Measurements from ENCODE around the gene DPEP2NB. TPM values are rescaled to one million over a fixed set of nuclear protein-coding genes. Genes with fewer than 3 reads are reported as not detected.

DPEP2NB gene
- total RNA-seq = not detected

- intact Hi-C loops (cut with micrococcal nuclease) = no loop called here
- no peak within 1 kb of the TSS for H3K4me3 Mint-ChIP-seq
- H3K27ac Mint-ChIP-seq = no peak within 1 kb of the TSS
- no peaks in the 10 kb centered on the region for H3K27me3 Mint-ChIP-seq
- DNase-seq (no peak), ATAC-seq (no peak)
- H3K36me3 Mint-ChIP-seq (ENCODE audit: low read depth) = no peaks in the 10 kb centered on the region
- TF ChIP-seq CTCF (IDR thresholded peaks at IDR 0.05) = no peak
- ChIA-PET POLR2A (interaction anchor here (0.6 kb wide), 1 partner anchor 106 kb away, joined by 4 read pairs; no protein-coding TSS in a partner anchor), CTCF (interaction anchor here (0.9 to 1.0 kb wide), 4 partner anchors 14 to 73 kb away, joined by 3 read pairs; no protein-coding TSS in a partner anchor)
- H3K4me1 Mint-ChIP-seq (ENCODE audit: low read depth) = peaks cover 16% of the 10 kb centered on the region
- H3K9me3 Mint-ChIP-seq = no peaks in the 10 kb centered on the region
Observed at GRCh38 chr16:68015681-68016080, at the start of gene DPEP2NB. Gene DPEP2NB, minus strand, starts transcription at chr16:68015911. Its CDS starts 141 bp downstream, at chr16:68015770.

GRCh38 chr16:68064791-68065365 lies 49.2 kb upstream of the DPEP2NB start:
- Mint-ChIP-seq H3K27ac (peak overlapping the region; percentile 79), H3K9me3 (no peaks in the 10 kb centered on the region), H3K4me1 (ENCODE audit: low read depth) (peaks cover 59% of the 10 kb centered on the region), H3K27me3 (no peaks in the 10 kb centered on the region), H3K4me3 (no peak overlapping the region), H3K36me3 (ENCODE audit: low read depth) (peaks cover 50% of the 10 kb centered on the region)
- DNase-seq (peak; percentile 85), ATAC-seq (peak; percentile 73)
- ChIA-PET CTCF (interaction anchor here (0.9 to 4.0 kb wide), 15 partner anchors 11 to 168 kb away, joined by 3 to 38 read pairs (median 4); partner anchors contain the start of genes DDX28, DPEP2, DUS2 and NFATC3), POLR2A (interaction anchor here (1.1 to 1.6 kb wide), 4 partner anchors 11 to 129 kb away, joined by 4 to 5 read pairs (median 4); no protein-coding TSS in a partner anchor)
- peak; percentile 90 for TF ChIP-seq CTCF (IDR thresholded peaks at IDR 0.05)
- intact Hi-C loops (cut with micrococcal nuclease) = no loop called here

GRCh38 chr16:68062910-68063393 lies 47.2 kb upstream of the DPEP2NB start:
- CTCF ChIA-PET = interaction anchor here (0.8 to 1.4 kb wide), 5 partner anchors 11 to 221 kb away, joined by 3 to 7 read pairs (median 4); partner anchors contain the start of gene NFATC3
- TF ChIP-seq CTCF (IDR thresholded peaks at IDR 0.05) = no peak
- Mint-ChIP-seq H3K27ac (peak overlapping the region; percentile 85), H3K4me1 (ENCODE audit: low read depth) (peaks cover 60% of the 10 kb centered on the region), H3K36me3 (ENCODE audit: low read depth) (peaks cover 50% of the 10 kb centered on the region), H3K9me3 (no peaks in the 10 kb centered on the region), H3K27me3 (no peaks in the 10 kb centered on the region), H3K4me3 (peak overlapping the region; percentile 3)
- POLR2A ChIA-PET = interaction anchor here (0.7 to 1.9 kb wide), 4 partner anchors 11 to 128 kb away, joined by 3 to 10 read pairs (median 6); partner anchors contain the start of genes DDX28 and DUS2
- ATAC-seq = peak; percentile 83
- DNase-seq = peak; percentile 84
- intact Hi-C loops (cut with micrococcal nuclease) = no loop called here

GRCh38 chr16:68061396-68061795 lies 45.7 kb upstream of the DPEP2NB start:
- Mint-ChIP-seq H3K27me3 (no peaks in the 10 kb centered on the region), H3K36me3 (ENCODE audit: low read depth) (peaks cover 52% of the 10 kb centered on the region), H3K9me3 (no peaks in the 10 kb centered on the region), H3K4me3 (no peak overlapping the region), H3K4me1 (ENCODE audit: low read depth) (peaks cover 53% of the 10 kb centered on the region), H3K27ac (peak overlapping the region; percentile 70)
- intact Hi-C loops (cut with micrococcal nuclease) = no loop called here
- ATAC-seq (no peak), DNase-seq (no peak)
- no peak for TF ChIP-seq CTCF (IDR thresholded peaks at IDR 0.05)
- ChIA-PET POLR2A (interaction anchor here (1.1 to 1.5 kb wide), 4 partner anchors 8 to 77 kb away, joined by 3 to 5 read pairs (median 4); no protein-coding TSS in a partner anchor), CTCF (interaction anchor here (1.3 to 1.7 kb wide), 3 partner anchors 14 to 167 kb away, joined by 3 to 4 read pairs (median 4); no protein-coding TSS in a partner anchor)

- peaks cover 48% of the 10 kb centered on the region for H3K4me1 Mint-ChIP-seq (ENCODE audit: low read depth)
- TF ChIP-seq CTCF (IDR thresholded peaks at IDR 0.05) = no peak
- no peak overlapping the region for H3K4me3 Mint-ChIP-seq
- POLR2A ChIA-PET = interaction anchor here (1.5 kb wide), 2 partner anchors 10 to 38 kb away, joined by 5 read pairs; no protein-coding TSS in a partner anchor
- no peaks in the 10 kb centered on the region for H3K27me3 Mint-ChIP-seq
- intact Hi-C loops (cut with micrococcal nuclease) = no loop called here
- H3K9me3 Mint-ChIP-seq = no peaks in the 10 kb centered on the region
- DNase-seq = peak; percentile 63
- ATAC-seq = peak; percentile 49
- peaks cover 58% of the 10 kb centered on the region for H3K36me3 Mint-ChIP-seq (ENCODE audit: low read depth)
- peak overlapping the region; percentile 71 for H3K27ac Mint-ChIP-seq
- CTCF ChIA-PET = no interaction called here
Observed at GRCh38 chr16:68059804-68060203, 44.1 kb upstream of the DPEP2NB start.

Data from activated CD8-positive, alpha-beta T cell treated with anti-CD3 and anti-CD28 coated beads for 36 hours (primary cell).